ENCODE data around the gene TTBK1.

DNA sequence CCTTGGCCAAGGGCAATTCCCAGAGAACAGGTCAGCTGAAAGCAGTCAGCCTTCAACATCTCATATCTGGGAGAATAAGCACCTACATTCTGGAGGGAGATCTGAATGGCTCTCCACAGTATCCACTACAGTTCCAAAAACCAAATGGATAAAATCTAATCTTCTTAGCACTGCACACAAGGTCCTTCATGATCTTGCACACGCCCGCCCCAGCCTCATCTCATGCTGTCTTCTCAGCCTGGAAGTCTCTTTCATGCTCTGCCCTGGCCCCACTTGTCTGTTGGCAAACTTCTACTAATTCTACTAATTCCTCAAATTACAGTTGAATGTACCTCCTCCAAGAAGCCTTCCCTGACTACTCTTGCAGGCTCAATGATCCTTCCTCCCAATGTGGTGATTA, 1.8 kb upstream of the TTBK1 start:
- TF ChIP-seq POLR2AphosphoS5 (IDR thresholded peaks at IDR 0.05), result no peak
- TF ChIP-seq, protein P1, sequence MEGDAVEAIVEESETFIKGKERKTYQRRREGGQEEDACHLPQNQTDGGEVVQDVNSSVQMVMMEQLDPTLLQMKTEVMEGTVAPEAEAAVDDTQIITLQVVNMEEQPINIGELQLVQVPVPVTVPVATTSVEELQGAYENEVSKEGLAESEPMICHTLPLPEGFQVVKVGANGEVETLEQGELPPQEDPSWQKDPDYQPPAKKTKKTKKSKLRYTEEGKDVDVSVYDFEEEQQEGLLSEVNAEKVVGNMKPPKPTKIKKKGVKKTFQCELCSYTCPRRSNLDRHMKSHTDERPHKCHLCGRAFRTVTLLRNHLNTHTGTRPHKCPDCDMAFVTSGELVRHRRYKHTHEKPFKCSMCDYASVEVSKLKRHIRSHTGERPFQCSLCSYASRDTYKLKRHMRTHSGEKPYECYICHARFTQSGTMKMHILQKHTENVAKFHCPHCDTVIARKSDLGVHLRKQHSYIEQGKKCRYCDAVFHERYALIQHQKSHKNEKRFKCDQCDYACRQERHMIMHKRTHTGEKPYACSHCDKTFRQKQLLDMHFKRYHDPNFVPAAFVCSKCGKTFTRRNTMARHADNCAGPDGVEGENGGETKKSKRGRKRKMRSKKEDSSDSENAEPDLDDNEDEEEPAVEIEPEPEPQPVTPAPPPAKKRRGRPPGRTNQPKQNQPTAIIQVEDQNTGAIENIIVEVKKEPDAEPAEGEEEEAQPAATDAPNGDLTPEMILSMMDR (IDR thresholded peaks at IDR 0.05 in 8 of 11, conservative IDR thresholded peaks at IDR 0.05 in 3 of 11), result no peak
